Memory B cell (primary cell): ENCODE results near the gene MOSPD2.

Source experiments
- ATAC-seq: fragments of 150-1000 bp; cut with Tn5 transposase; 2 replicates; pipeline ENCODE4 v1.10.0; 2021; ENCODE audit warnings: low read depth, mild to moderate bottlenecking, moderate library complexity
- DNase-seq, 2 donors: peaks; one replicate each; pipeline ENCODE4 v3.0.0; 2022; ENCODE audit warnings: low spot score in 2 of 2
- H3K27ac Mint-ChIP-seq: one replicate; pipeline ENCODE4 v1.8.0; 2022; ENCODE audit warnings: mild to moderate bottlenecking, moderate library complexity, mixed read lengths
- H3K27me3 Mint-ChIP-seq: one replicate; pipeline ENCODE4 v1.8.0; 2022; ENCODE audit warnings: mixed read lengths
- H3K36me3 Mint-ChIP-seq: one replicate; pipeline ENCODE4 v1.8.0; 2022; ENCODE audit warnings: mild to moderate bottlenecking, mixed read lengths
- H3K4me1 Mint-ChIP-seq: one replicate; pipeline ENCODE4 v1.8.0; 2022; ENCODE audit warnings: mixed read lengths
- H3K4me3 Mint-ChIP-seq: one replicate; pipeline ENCODE4 v1.8.0; 2022; ENCODE audit warnings: mild to moderate bottlenecking, moderate library complexity, mixed read lengths
- H3K9me3 Mint-ChIP-seq: one replicate; pipeline ENCODE4 v1.8.0; 2022; ENCODE audit warnings: mixed read lengths

The MOSPD2 gene

GRCh38 chrX:14883826-14884225 lies 10.6 kb downstream of the MOSPD2 start:
- ATAC-seq (no peak), DNase-seq (no peak)
- Mint-ChIP-seq H3K27ac (no peak overlapping the region), H3K4me1 (no peaks in the 10 kb centered on the region), H3K27me3 (no peaks in the 10 kb centered on the region), H3K9me3 (no peaks in the 10 kb centered on the region), H3K36me3 (peaks cover 5% of the 10 kb centered on the region), H3K4me3 (no peak overlapping the region)

GRCh38 chrX:14884714-14885113 lies 11.5 kb downstream of the MOSPD2 start:
- no peak overlapping the region for H3K27ac Mint-ChIP-seq
- no peak for ATAC-seq

GRCh38 chrX:14886252-14886651 lies 13.0 kb downstream of the MOSPD2 start:
- no peak overlapping the region for H3K4me3 Mint-ChIP-seq
- no peak overlapping the region for H3K27ac Mint-ChIP-seq
- peaks cover 7% of the 10 kb centered on the region for H3K36me3 Mint-ChIP-seq
- no peak for DNase-seq
- H3K9me3 Mint-ChIP-seq, result no peaks in the 10 kb centered on the region
- peaks cover 4% of the 10 kb centered on the region for H3K4me1 Mint-ChIP-seq
- no peak for ATAC-seq
- no peaks in the 10 kb centered on the region for H3K27me3 Mint-ChIP-seq

More at GRCh38 chrX:14884714-14885113, 11.5 kb downstream of the MOSPD2 start:
- Mint-ChIP-seq H3K27me3 (no peaks in the 10 kb centered on the region), H3K36me3 (peaks cover 5% of the 10 kb centered on the region), H3K4me1 (peaks cover 4% of the 10 kb centered on the region), H3K9me3 (no peaks in the 10 kb centered on the region), H3K4me3 (no peak overlapping the region)
- DNase-seq, result no peak

GRCh38 chrX:14896273-14896672 lies 23.1 kb downstream of the MOSPD2 start:
- DNase-seq (no peak), ATAC-seq (no peak)
- H3K36me3 Mint-ChIP-seq, result peaks cover 13% of the 10 kb centered on the region
- peaks cover 9% of the 10 kb centered on the region for H3K4me1 Mint-ChIP-seq
- H3K4me3 Mint-ChIP-seq, result no peak overlapping the region
- H3K27me3 Mint-ChIP-seq, result no peaks in the 10 kb centered on the region
- no peak overlapping the region for H3K27ac Mint-ChIP-seq
- H3K9me3 Mint-ChIP-seq, result no peaks in the 10 kb centered on the region

GRCh38 chrX:14897042-14897441 lies 23.8 kb downstream of the MOSPD2 start:
- Mint-ChIP-seq H3K4me1 (peaks cover 9% of the 10 kb centered on the region), H3K27ac (no peak overlapping the region), H3K27me3 (no peaks in the 10 kb centered on the region), H3K4me3 (no peak overlapping the region), H3K9me3 (no peaks in the 10 kb centered on the region), H3K36me3 (peaks cover 15% of the 10 kb centered on the region)
- ATAC-seq (no peak), DNase-seq (no peak)

- no peak overlapping the region for H3K4me3 Mint-ChIP-seq
Measured at GRCh38 chrX:14899607-14900006, 26.4 kb downstream of the MOSPD2 start.

GRCh38 chrX:14902537-14902936 lies 29.3 kb downstream of the MOSPD2 start:
- no peak overlapping the region for H3K27ac Mint-ChIP-seq
- peaks cover 18% of the 10 kb centered on the region for H3K36me3 Mint-ChIP-seq
- no peaks in the 10 kb centered on the region for H3K27me3 Mint-ChIP-seq
- H3K4me3 Mint-ChIP-seq, result no peak overlapping the region
- DNase-seq (no peak), ATAC-seq (no peak)
- no peaks in the 10 kb centered on the region for H3K9me3 Mint-ChIP-seq
- no peaks in the 10 kb centered on the region for H3K4me1 Mint-ChIP-seq

More at GRCh38 chrX:14899607-14900006, 26.4 kb downstream of the MOSPD2 start:
- H3K27me3 Mint-ChIP-seq, result no peaks in the 10 kb centered on the region
- H3K36me3 Mint-ChIP-seq, result peaks cover 24% of the 10 kb centered on the region
- no peak overlapping the region for H3K27ac Mint-ChIP-seq
- no peaks in the 10 kb centered on the region for H3K9me3 Mint-ChIP-seq
- H3K4me1 Mint-ChIP-seq, result peaks cover 9% of the 10 kb centered on the region
- DNase-seq (no peak), ATAC-seq (no peak)

- Mint-ChIP-seq H3K4me1 (no peaks in the 10 kb centered on the region), H3K27me3 (no peaks in the 10 kb centered on the region), H3K36me3 (peaks cover 18% of the 10 kb centered on the region), H3K9me3 (no peaks in the 10 kb centered on the region), H3K27ac (no peak overlapping the region), H3K4me3 (no peak overlapping the region)
- DNase-seq, result no peak
- ATAC-seq, result no peak
Measured at GRCh38 chrX:14903891-14904290, 30.7 kb downstream of the MOSPD2 start.

- no peak overlapping the region for H3K27ac Mint-ChIP-seq
- H3K9me3 Mint-ChIP-seq, result no peaks in the 10 kb centered on the region
- ATAC-seq (no peak), DNase-seq (no peak)
- no peaks in the 10 kb centered on the region for H3K4me1 Mint-ChIP-seq
- no peaks in the 10 kb centered on the region for H3K27me3 Mint-ChIP-seq
- H3K4me3 Mint-ChIP-seq, result no peak overlapping the region
- H3K36me3 Mint-ChIP-seq, result peaks cover 20% of the 10 kb centered on the region
Measured at GRCh38 chrX:14913241-14913640, 40.0 kb downstream of the MOSPD2 start.

- Mint-ChIP-seq H3K36me3 (peaks cover 20% of the 10 kb centered on the region), H3K27ac (no peak overlapping the region), H3K4me1 (no peaks in the 10 kb centered on the region), H3K4me3 (no peak overlapping the region), H3K9me3 (no peaks in the 10 kb centered on the region), H3K27me3 (no peaks in the 10 kb centered on the region)
- DNase-seq (no peak), ATAC-seq (no peak)
Measured at GRCh38 chrX:14915596-14915995, 42.4 kb downstream of the MOSPD2 start.

GRCh38 chrX:14916017-14916674 lies 42.9 kb downstream of the MOSPD2 start:
- Mint-ChIP-seq H3K4me1 (no peaks in the 10 kb centered on the region), H3K9me3 (no peaks in the 10 kb centered on the region), H3K36me3 (peaks cover 17% of the 10 kb centered on the region), H3K4me3 (no peak overlapping the region), H3K27ac (no peak overlapping the region), H3K27me3 (no peaks in the 10 kb centered on the region)
- DNase-seq, result no peak
- ATAC-seq, result no peak

- no peak overlapping the region for H3K27ac Mint-ChIP-seq
- no peak for ATAC-seq
- peaks cover 6% of the 10 kb centered on the region for H3K4me1 Mint-ChIP-seq
- peaks cover 15% of the 10 kb centered on the region for H3K36me3 Mint-ChIP-seq
- H3K4me3 Mint-ChIP-seq, result no peak overlapping the region
- no peaks in the 10 kb centered on the region for H3K27me3 Mint-ChIP-seq
- H3K9me3 Mint-ChIP-seq, result no peaks in the 10 kb centered on the region
- DNase-seq, result no peak
Measured at GRCh38 chrX:14919407-14919806, 46.2 kb downstream of the MOSPD2 start.

- DNase-seq, result no peak
- H3K36me3 Mint-ChIP-seq, result peaks cover 15% of the 10 kb centered on the region
- ATAC-seq, result no peak
- H3K27ac Mint-ChIP-seq, result no peak overlapping the region
- peaks cover 6% of the 10 kb centered on the region for H3K4me1 Mint-ChIP-seq
- H3K27me3 Mint-ChIP-seq, result no peaks in the 10 kb centered on the region
- H3K9me3 Mint-ChIP-seq, result no peaks in the 10 kb centered on the region
- H3K4me3 Mint-ChIP-seq, result no peak overlapping the region
Measured at GRCh38 chrX:14920196-14920595, 47.0 kb downstream of the MOSPD2 start.

- DNase-seq (no peak), ATAC-seq (no peak)
- peaks cover 9% of the 10 kb centered on the region for H3K36me3 Mint-ChIP-seq
- H3K4me1 Mint-ChIP-seq, result peaks cover 6% of the 10 kb centered on the region
- H3K27ac Mint-ChIP-seq, result no peak overlapping the region
- H3K9me3 Mint-ChIP-seq, result no peaks in the 10 kb centered on the region
- H3K4me3 Mint-ChIP-seq, result no peak overlapping the region
- H3K27me3 Mint-ChIP-seq, result no peaks in the 10 kb centered on the region
Measured at GRCh38 chrX:14922437-14922836, 49.2 kb downstream of the MOSPD2 start.

GRCh38 chrX:14923761-14924160 lies 50.5 kb downstream of the MOSPD2 start:
- H3K36me3 Mint-ChIP-seq, result peaks cover 5% of the 10 kb centered on the region
- no peaks in the 10 kb centered on the region for H3K9me3 Mint-ChIP-seq
- no peak for ATAC-seq

More at GRCh38 chrX:14923761-14924160, 50.5 kb downstream of the MOSPD2 start:
- no peak overlapping the region for H3K27ac Mint-ChIP-seq
- no peak for DNase-seq
- peaks cover 6% of the 10 kb centered on the region for H3K4me1 Mint-ChIP-seq
- H3K27me3 Mint-ChIP-seq, result no peaks in the 10 kb centered on the region
- H3K4me3 Mint-ChIP-seq, result no peak overlapping the region
